Cardiac muscle cell (in vitro differentiated cells and primary cell): ENCODE measurements around the gene UGT1A10. TPM values are rescaled to one million over a fixed set of nuclear protein-coding genes. Genes with fewer than 3 reads are reported as not detected.

Experiments used
- DNase-seq, 2 donors: peaks; one replicate each; pipeline versions ENCODE4 v3.0.0 to v3.0.0-alpha.2; 2010 to 2017; ENCODE audit warnings: low read depth in 1 of 2, low spot score in 1 of 2
- H3K27ac ChIP-seq: fragments of 200-600 bp; sonication (generic); 2 replicates; pipeline ENCODE4 v1.5.1; 2016
- H3K27me3 ChIP-seq: fragments of 200-600 bp; sonication (generic); 2 replicates; pipeline ENCODE4 v1.6.0; 2016; ENCODE audit warnings: control low read depth
- H3K36me3 ChIP-seq: fragments of 200-600 bp; sonication (generic); 2 replicates; pipeline ENCODE4 v1.5.1; 2016; ENCODE audit warnings: control low read depth
- H3K4me1 ChIP-seq: fragments of 200-600 bp; sonication (generic); 2 replicates; pipeline ENCODE4 v1.8.1; 2017; ENCODE audit warnings: low read depth, mild to moderate bottlenecking, mixed run types
- H3K4me3 ChIP-seq: fragments of 200-600 bp; sonication (generic); 2 replicates; pipeline ENCODE4 v1.5.1; 2016; ENCODE audit warnings: mild to moderate bottlenecking
- H3K9me3 ChIP-seq: fragments of 200-600 bp; sonication (generic); 2 replicates; pipeline ENCODE4 v1.5.1; 2017; ENCODE audit warnings: low read depth, mild to moderate bottlenecking, control low read depth
- polyA plus RNA-seq: library from polyadenylated mRNA; unstranded; fragments of >200 nt; fragmentation: Nextera tagmentation; extraction: Ambion mirVana; gene quantifications from 2 replicates; pipeline ENCODE4 v1.2.1, GENCODE V29; 2016
- total RNA-seq: library from RNA; depleted of rRNA; stranded (reverse); fragments of >200 nt; gene quantifications from 2 replicates; pipeline ENCODE4 v1.2.3, GENCODE V29; 2016
- TF ChIP-seq, protein P1 (sequence below): IDR thresholded peaks from 2 replicates; pipeline ENCODE4 v1.5.1; 2012; ENCODE audit warnings: low read depth, mild to moderate bottlenecking, low read length

UGT1A10 gene
- total and polyA plus RNA-seq, 2 experiments from 2014 or later: not detected

DNA sequence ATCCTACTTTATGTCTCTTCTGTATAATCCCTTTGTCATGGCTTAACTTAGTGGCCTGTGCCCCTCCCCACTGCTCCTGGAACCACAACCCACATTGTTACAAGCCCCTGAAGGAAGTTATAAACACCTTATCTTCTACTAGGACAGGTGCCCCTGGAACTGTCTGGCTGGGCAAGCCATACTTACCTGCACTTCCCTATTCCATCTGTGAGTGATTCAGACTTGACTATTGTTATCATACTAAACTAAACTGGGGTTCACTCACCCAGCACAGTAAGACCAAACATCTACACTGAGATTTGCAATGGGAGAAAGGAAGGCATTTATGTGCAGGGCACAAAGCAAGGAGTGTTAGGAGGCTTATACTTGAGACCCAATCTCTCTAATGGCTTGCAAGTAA is 52.8 kb downstream of the UGT1A10 start:
- H3K4me3 ChIP-seq: no peak overlapping the region
- no peaks in the 10 kb centered on the region for H3K9me3 ChIP-seq
- no peaks in the 10 kb centered on the region for H3K27me3 ChIP-seq
- no peak for DNase-seq
- H3K36me3 ChIP-seq: no peaks in the 10 kb centered on the region
- TF ChIP-seq, protein P1, sequence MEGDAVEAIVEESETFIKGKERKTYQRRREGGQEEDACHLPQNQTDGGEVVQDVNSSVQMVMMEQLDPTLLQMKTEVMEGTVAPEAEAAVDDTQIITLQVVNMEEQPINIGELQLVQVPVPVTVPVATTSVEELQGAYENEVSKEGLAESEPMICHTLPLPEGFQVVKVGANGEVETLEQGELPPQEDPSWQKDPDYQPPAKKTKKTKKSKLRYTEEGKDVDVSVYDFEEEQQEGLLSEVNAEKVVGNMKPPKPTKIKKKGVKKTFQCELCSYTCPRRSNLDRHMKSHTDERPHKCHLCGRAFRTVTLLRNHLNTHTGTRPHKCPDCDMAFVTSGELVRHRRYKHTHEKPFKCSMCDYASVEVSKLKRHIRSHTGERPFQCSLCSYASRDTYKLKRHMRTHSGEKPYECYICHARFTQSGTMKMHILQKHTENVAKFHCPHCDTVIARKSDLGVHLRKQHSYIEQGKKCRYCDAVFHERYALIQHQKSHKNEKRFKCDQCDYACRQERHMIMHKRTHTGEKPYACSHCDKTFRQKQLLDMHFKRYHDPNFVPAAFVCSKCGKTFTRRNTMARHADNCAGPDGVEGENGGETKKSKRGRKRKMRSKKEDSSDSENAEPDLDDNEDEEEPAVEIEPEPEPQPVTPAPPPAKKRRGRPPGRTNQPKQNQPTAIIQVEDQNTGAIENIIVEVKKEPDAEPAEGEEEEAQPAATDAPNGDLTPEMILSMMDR: no peak
- no peaks in the 10 kb centered on the region for H3K4me1 ChIP-seq
- H3K27ac ChIP-seq: no peak overlapping the region

DNA sequence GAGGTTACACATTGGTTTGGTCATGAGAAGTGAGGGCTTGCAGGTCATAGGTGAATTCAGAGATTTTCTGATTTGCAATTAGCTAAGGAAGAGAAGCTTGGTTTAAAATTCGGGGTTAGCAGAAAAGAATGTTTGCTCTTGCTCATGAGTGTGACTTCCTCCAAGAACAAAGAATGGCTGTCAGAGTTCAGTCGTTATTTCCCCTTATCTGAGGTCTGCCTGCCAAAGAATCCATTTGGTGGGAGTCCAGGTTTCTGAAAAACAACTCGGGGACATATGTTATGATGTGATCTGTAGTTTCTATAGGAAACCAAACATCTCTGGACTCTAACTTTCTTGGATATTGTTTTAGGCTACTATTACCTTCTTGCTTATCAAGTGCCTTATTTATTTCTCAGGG is 53.3 kb downstream of the UGT1A10 start:
- Histone ChIP-seq H3K27ac (no peak overlapping the region), H3K9me3 (no peaks in the 10 kb centered on the region), H3K27me3 (no peaks in the 10 kb centered on the region), H3K4me3 (no peak overlapping the region), H3K4me1 (no peaks in the 10 kb centered on the region), H3K36me3 (no peaks in the 10 kb centered on the region)
- DNase-seq: peak in 1 of 2 donors; percentile 85
- TF ChIP-seq, protein P1: no peak

DNA sequence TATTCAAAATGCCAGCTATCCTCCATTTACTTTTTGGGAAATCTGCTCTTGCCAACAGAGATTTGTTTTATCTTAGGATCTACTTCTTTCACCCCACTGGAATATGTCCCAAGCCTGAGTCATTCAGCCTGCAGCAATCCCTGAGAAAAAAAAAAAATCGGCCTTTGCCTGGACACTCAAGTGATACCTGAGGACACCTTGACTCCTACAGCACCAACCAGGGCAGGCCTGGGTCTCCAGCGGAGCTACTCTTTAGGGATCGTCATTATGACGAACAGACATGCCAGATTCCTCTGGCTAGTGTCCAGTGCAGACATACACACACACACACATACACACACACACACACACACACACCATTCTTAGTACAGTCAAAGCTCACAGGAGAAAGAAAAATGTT is 54.2 kb downstream of the UGT1A10 start:
- DNase-seq: peak in 1 of 2 donors; percentile 65
- no peaks in the 10 kb centered on the region for H3K36me3 ChIP-seq
- H3K9me3 ChIP-seq: no peaks in the 10 kb centered on the region
- H3K4me1 ChIP-seq: no peaks in the 10 kb centered on the region
- no peak overlapping the region for H3K4me3 ChIP-seq
- H3K27ac ChIP-seq: no peak overlapping the region
- no peaks in the 10 kb centered on the region for H3K27me3 ChIP-seq
- TF ChIP-seq, protein P1: no peak

DNA sequence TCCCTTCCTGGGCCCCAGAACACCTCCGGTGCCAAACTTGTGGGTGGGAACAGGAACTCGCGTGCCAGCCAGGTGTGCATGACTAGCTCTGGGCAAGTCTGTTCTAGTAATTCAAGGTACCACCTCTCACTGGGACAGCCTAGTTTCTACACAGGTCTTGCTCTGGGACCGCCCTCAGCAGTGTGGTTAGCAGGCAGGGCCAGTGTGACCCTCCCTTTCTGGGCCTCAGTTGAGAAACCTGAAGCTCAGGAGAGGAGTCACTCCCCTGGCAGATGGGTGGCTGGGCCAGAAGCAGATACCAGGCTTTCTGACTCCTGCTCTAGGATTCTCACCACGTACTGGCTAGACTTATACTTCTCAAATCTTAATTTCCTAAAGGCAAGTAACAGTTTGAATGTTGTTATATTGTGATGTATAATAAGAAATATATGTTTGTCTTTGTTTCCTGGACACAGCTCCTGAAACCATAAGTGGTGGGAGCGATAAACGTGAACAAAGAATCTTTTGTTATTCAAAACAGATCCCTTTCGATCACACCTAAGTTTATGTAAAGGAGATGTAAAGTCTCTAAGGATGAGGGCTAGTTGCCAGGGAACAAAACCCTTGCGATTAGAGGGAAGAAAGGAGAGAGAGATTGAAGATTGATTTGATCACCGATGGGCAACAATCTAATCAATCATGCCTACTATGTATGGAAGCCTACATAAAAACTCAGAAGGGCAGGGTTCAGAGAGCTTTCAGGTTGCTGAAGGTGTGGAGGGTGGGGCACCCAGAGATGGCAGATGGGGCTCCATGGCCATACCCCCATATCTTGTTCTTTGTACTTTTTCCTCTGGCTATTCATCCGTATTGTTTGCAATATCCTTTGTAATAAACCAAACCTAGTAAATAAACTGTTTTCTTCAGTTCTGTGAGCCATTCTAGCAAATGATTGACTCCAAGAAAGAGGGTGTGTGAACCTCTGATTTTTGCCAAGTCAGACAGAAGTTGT is 55.5 kb downstream of the UGT1A10 start:
- TF ChIP-seq, protein P1: no peak
- DNase-seq: no peak
- Histone ChIP-seq H3K4me1 (no peaks in the 10 kb centered on the region), H3K9me3 (no peaks in the 10 kb centered on the region), H3K4me3 (no peak overlapping the region), H3K36me3 (no peaks in the 10 kb centered on the region), H3K27me3 (no peaks in the 10 kb centered on the region), H3K27ac (no peak overlapping the region)

DNA sequence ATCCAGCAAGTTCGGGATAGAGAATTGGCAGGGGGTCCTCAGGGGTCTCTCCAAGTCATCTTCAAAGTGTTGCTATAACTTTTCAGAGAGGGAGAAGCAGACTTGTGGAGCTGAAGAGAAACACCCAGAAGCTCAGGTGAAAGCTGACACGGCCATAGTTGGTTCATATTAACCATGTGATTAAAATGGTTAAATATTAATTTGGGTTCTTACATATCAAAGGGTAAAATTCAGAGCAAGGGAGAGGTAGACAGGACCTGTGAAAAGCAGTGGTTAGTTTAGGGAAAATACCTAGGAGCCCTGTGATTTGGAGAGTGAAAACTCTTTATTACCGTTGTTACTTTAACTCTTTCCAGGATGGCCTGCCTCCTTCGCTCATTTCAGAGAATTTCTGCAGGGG is 56.4 kb downstream of the UGT1A10 start, which contains the start of gene UGT1A6:
TSS of gene UGT1A6 (plus strand) at position 243 of the 400 bp plus-strand sequence. CDS start at position 358, 115 bp downstream.
- Histone ChIP-seq H3K27me3 (no peaks in the 10 kb centered on the region), H3K36me3 (no peaks in the 10 kb centered on the region), H3K9me3 (no peaks in the 10 kb centered on the region), H3K4me3 (no peak within 1 kb of the TSS), H3K27ac (no peak within 1 kb of the TSS), H3K4me1 (no peaks in the 10 kb centered on the region)
- no peak for DNase-seq
- TF ChIP-seq, protein P1: no peak
